ENCODE measurements around the gene TMEM179.

TMEM179 gene

GRCh38 chr14:104650057-104650980, 45.7 kb upstream of the TMEM179 start:
- H3K27ac ChIP-seq, result peak overlapping the region; percentile 30; the same call in 1 of the 2 replicates
- TF ChIP-seq CTCF (conservative IDR thresholded peaks at IDR 0.05), result peak; percentile 98

- no peak overlapping the region for H3K27ac ChIP-seq
- no peak for TF ChIP-seq CTCF (conservative IDR thresholded peaks at IDR 0.05)
These were observed 43.0 kb upstream of the TMEM179 start for GRCh38 chr14:104647467-104648043.

- H3K27ac ChIP-seq, result no peak overlapping the region
- no peak for TF ChIP-seq CTCF (conservative IDR thresholded peaks at IDR 0.05)
These were observed 40.2 kb upstream of the TMEM179 start for GRCh38 chr14:104644656-104645378.

- TF ChIP-seq CTCF (conservative IDR thresholded peaks at IDR 0.05), result no peak
- H3K27ac ChIP-seq, result no peak overlapping the region
These were observed 39.6 kb upstream of the TMEM179 start for GRCh38 chr14:104644091-104644635.

- H3K27ac ChIP-seq, result no peak overlapping the region
- TF ChIP-seq CTCF (conservative IDR thresholded peaks at IDR 0.05), result no peak
These were observed 38.7 kb upstream of the TMEM179 start for GRCh38 chr14:104643306-104643705.

GRCh38 chr14:104642540-104642868, 37.9 kb upstream of the TMEM179 start:
- TF ChIP-seq CTCF (conservative IDR thresholded peaks at IDR 0.05), result no peak
- no peak overlapping the region for H3K27ac ChIP-seq

Measured in VCaP (cell line).